ENCODE data around the gene BCDIN3D. TPM values are rescaled to one million over a fixed set of nuclear protein-coding genes. Genes with fewer than 3 reads are reported as not detected.

BCDIN3D gene
- total and polyA plus RNA-seq, 9 of the 15 experiments (the other 6 are each of a cell fraction or from before 2014, with no cell fraction given): 3.7 to 6.9 (median 5.6) TPM

DNA sequence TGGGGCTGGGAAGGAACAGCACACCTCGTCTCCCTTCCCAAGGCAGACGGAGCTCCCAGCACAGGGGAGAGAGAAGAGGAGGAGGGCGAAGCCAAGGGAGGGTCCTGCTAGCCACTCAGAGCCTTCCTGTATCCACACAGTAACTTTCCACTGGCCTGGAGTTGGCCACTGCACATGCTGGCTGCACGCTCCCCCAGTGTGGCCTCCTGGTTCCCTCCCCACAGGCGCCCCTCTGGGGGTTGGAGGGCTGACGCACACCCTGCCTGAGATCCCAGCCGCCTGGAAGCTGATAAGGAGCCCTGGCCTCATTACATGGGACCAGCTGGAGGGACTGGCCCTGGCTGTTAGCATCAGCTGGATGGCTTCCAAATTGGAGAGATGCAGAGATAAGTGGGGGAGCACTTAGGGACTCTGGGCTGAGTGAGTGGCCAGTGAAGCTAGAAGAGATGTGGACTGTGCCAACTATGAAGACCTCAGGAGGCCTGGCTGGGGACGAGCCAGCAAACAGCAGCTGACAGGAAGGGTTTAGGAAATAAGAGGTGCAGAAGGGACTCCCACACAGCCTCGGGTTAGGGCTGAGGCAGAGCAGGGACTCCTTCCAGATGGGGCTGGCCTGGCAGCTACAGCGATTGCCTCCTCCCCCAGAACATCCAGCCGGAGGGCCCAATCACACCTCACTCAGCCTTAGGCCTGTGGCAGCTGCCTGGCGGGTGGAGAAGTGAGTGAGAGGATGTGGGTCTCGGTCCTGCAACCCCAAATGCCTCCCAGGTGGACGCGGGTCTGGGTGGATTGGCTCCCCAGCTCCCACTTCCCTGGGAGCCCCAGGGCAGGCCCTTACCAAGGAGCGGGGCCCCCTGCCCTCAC lies 26.3 kb upstream of the BCDIN3D start (continued):
- TF ChIP-seq MYC (IDR thresholded peaks at IDR 0.05; ENCODE audit: low read depth, low read length): peak; percentile 93
- TF ChIP-seq MYC (CRISPR knock-in tag; IDR thresholded peaks at IDR 0.05; ENCODE audit: borderline replicate concordance, low read depth): no peak; the same call in 1 of the 2 replicates
- TF ChIP-seq ZZZ3 (IDR thresholded peaks at IDR 0.05): no peak
- peak; percentile 77 to 94; a peak in 2 of 4 replicates for TF ChIP-seq TBL1XR1 (IDR thresholded peaks at IDR 0.05; ENCODE audit: low read length in 2 of 2)
- TF ChIP-seq CEBPB (tag; IDR thresholded peaks at IDR 0.05): no peak
- TF ChIP-seq ILK (tag; IDR thresholded peaks at IDR 0.05; ENCODE audit: borderline replicate concordance, low read depth): no peak
- peak; percentile 98 for TF ChIP-seq LEF1 (IDR thresholded peaks at IDR 0.05)
- TF ChIP-seq, protein P1, sequence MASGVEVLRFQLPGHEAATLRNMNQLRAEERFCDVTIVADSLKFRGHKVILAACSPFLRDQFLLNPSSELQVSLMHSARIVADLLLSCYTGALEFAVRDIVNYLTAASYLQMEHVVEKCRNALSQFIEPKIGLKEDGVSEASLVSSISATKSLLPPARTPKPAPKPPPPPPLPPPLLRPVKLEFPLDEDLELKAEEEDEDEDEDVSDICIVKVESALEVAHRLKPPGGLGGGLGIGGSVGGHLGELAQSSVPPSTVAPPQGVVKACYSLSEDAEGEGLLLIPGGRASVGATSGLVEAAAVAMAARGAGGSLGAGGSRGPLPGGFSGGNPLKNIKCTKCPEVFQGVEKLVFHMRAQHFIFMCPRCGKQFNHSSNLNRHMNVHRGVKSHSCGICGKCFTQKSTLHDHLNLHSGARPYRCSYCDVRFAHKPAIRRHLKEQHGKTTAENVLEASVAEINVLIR (CRISPR knock-in tag; IDR thresholded peaks at IDR 0.05): peak; percentile 83
- peak; percentile 92 for TF ChIP-seq NCOA1 (IDR thresholded peaks at IDR 0.05; ENCODE audit: low read depth)
- TF ChIP-seq THRAP3 (IDR thresholded peaks at IDR 0.05; ENCODE audit: borderline replicate concordance): no peak
- TF ChIP-seq, protein P2, sequence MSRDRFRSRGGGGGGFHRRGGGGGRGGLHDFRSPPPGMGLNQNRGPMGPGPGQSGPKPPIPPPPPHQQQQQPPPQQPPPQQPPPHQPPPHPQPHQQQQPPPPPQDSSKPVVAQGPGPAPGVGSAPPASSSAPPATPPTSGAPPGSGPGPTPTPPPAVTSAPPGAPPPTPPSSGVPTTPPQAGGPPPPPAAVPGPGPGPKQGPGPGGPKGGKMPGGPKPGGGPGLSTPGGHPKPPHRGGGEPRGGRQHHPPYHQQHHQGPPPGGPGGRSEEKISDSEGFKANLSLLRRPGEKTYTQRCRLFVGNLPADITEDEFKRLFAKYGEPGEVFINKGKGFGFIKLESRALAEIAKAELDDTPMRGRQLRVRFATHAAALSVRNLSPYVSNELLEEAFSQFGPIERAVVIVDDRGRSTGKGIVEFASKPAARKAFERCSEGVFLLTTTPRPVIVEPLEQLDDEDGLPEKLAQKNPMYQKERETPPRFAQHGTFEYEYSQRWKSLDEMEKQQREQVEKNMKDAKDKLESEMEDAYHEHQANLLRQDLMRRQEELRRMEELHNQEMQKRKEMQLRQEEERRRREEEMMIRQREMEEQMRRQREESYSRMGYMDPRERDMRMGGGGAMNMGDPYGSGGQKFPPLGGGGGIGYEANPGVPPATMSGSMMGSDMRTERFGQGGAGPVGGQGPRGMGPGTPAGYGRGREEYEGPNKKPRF (IDR thresholded peaks at IDR 0.05; ENCODE audit: low read depth, low read length): no peak
- TF ChIP-seq ZNF586 (CRISPR knock-in tag; conservative IDR thresholded peaks at IDR 0.05): no peak
- TF ChIP-seq, protein P3, sequence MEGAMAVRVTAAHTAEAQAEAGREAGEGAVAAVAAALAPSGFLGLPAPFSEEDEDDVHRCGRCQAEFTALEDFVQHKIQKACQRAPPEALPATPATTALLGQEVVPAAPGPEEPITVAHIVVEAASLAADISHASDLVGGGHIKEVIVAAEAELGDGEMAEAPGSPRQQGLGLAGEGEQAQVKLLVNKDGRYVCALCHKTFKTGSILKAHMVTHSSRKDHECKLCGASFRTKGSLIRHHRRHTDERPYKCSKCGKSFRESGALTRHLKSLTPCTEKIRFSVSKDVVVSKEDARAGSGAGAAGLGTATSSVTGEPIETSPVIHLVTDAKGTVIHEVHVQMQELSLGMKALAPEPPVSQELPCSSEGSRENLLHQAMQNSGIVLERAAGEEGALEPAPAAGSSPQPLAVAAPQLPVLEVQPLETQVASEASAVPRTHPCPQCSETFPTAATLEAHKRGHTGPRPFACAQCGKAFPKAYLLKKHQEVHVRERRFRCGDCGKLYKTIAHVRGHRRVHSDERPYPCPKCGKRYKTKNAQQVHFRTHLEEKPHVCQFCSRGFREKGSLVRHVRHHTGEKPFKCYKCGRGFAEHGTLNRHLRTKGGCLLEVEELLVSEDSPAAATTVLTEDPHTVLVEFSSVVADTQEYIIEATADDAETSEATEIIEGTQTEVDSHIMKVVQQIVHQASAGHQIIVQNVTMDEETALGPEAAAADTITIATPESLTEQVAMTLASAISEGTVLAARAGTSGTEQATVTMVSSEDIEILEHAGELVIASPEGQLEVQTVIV (CRISPR knock-in tag; IDR thresholded peaks at IDR 0.05; ENCODE audit: borderline replicate concordance): no peak
- TF ChIP-seq, protein P4, sequence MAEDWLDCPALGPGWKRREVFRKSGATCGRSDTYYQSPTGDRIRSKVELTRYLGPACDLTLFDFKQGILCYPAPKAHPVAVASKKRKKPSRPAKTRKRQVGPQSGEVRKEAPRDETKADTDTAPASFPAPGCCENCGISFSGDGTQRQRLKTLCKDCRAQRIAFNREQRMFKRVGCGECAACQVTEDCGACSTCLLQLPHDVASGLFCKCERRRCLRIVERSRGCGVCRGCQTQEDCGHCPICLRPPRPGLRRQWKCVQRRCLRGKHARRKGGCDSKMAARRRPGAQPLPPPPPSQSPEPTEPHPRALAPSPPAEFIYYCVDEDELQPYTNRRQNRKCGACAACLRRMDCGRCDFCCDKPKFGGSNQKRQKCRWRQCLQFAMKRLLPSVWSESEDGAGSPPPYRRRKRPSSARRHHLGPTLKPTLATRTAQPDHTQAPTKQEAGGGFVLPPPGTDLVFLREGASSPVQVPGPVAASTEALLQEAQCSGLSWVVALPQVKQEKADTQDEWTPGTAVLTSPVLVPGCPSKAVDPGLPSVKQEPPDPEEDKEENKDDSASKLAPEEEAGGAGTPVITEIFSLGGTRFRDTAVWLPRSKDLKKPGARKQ (CRISPR knock-in tag; IDR thresholded peaks at IDR 0.05): no peak
- TF ChIP-seq IRF2 (CRISPR knock-in tag; IDR thresholded peaks at IDR 0.05): no peak
